Heart left ventricle (tissue), 16 donors: ENCODE results near the gene RIC3. TPM values are rescaled to one million over a fixed set of nuclear protein-coding genes. Genes with fewer than 3 reads are reported as not detected.
A peak's percentile ranks its signal among the peaks of the same experiment; 100 is the strongest.
"Not testable (repeated sequence)": the region's sequence is repeated elsewhere in the genome, so short reads cannot be mapped to it uniquely, and the experiment has no call there.

Source experiments
- ATAC-seq, 4 donors: fragments of 200-7000 bp; cut with Tn5 transposase; one replicate each; pipeline ENCODE4 v1.9.1; 2020 to 2022; ENCODE audit warnings: moderate library complexity in 4 of 4, mild to moderate bottlenecking in 3 of 4, moderate number of reproducible peaks in 1 of 4
- DNase-seq, 5 donors: peaks; one replicate each; pipeline ENCODE4 v3.0.0-alpha.2; 2020
- H3K27ac ChIP-seq, 12 donors: fragments of 200-600 bp; sonication (generic) in 4 of 12; one replicate each; pipeline versions ENCODE4 v1.5.0 to v1.8.0; 2016 to 2022; ENCODE audit warnings: mild to moderate bottlenecking in 2 of 12
- H3K27me3 ChIP-seq, 9 donors: fragments of 200-600 bp; sonication (generic) in 2 of 9; one replicate each; pipeline versions ENCODE4 v1.5.1 to v1.8.0; 2016 to 2022; ENCODE audit warnings: mild to moderate bottlenecking in 3 of 9
- H3K36me3 ChIP-seq, 9 donors: fragments of 200-600 bp; sonication (generic) in 2 of 9; one replicate each; pipeline versions ENCODE4 v1.5.0 to v1.8.0; 2018 to 2022; ENCODE audit warnings: mild to moderate bottlenecking in 2 of 9
- H3K4me1 ChIP-seq, 12 donors: fragments of 200-600 bp; sonication (generic) in 4 of 12; one replicate each; pipeline versions ENCODE4 v1.5.0 to v1.8.0; 2016 to 2022; ENCODE audit warnings: mild to moderate bottlenecking in 3 of 12
- H3K4me3 ChIP-seq, 12 donors: fragments of 200-600 bp; sonication (generic) in 4 of 12; one replicate each; pipeline versions ENCODE4 v1.5.0 to v1.8.0; 2017 to 2022; ENCODE audit warnings: mild to moderate bottlenecking in 9 of 12, moderate library complexity in 4 of 12
- H3K9me3 ChIP-seq, 12 donors: fragments of 200-600 bp; sonication (generic) in 4 of 12; one replicate each; pipeline versions ENCODE4 v1.5.0 to v1.8.0; 2016 to 2022; ENCODE audit warnings: mild to moderate bottlenecking in 1 of 12
- CTCF ChIP-seq, 12 donors: fragments of 200-600 bp; sonication (generic) in 4 of 12; IDR thresholded peaks; one replicate each; pipeline versions ENCODE4 v1.5.0 to v1.8.0; 2018 to 2022; ENCODE audit warnings: antibody characterized with exemption in 12 of 12, mild to moderate bottlenecking in 5 of 12
- POLR2A ChIP-seq, 2 donors: fragments of 450-650 bp; IDR thresholded peaks; one replicate each; pipeline ENCODE4 v1.6.1; 2017; ENCODE audit warnings: antibody characterized with exemption in 2 of 2, mild to moderate bottlenecking in 2 of 2, moderate library complexity in 2 of 2
- WGBS, 4 donors: extraction: QIAGEN DNeasy Blood & Tissue Kit in 2 of 4; methylation state at CpG; one replicate each; pipeline versions ENCODE4 v1.1.5 to v1.1.7; 2013 to 2018; 5-methylcytosine and 5-hydroxymethylcytosine counted together
- intact Hi-C, 10 donors: fragments of 100-400 bp; cut with DNase I; formaldehyde crosslinking; loops; one replicate each; pipeline versions ENCODE4 v1.11.1 to v1.14.2; 2022
- polyA plus RNA-seq, 2 donors: library from polyadenylated mRNA; stranded (reverse); fragments of 200-250 nt; gene quantifications; one replicate each; pipeline ENCODE4 v1.2.3, GENCODE V29; 2013
- total RNA-seq, 9 donors: library from RNA; depleted of rRNA in 2 of 9; stranded (reverse); fragments of >200 nt in 2 of 9; fragmentation: NEBNext Ultra II Directional in 3 of 9; extraction: Animal tissue kit (Norgen Biotek cat#: 25700) in 3 of 9; gene quantifications; one replicate each; pipeline versions ENCODE4 v1.1.0 to v1.2.4, GENCODE V29; 2016 to 2023
- donor health status: ischemic (EF 13 %, LVEDD 7.1; RV severe dilation, severe dysfunction).
- donor health status: healthy with polysubstance abuse.
- donor health status: DM: no; HTN: yes; CAD: no.
- donor health status: DM: no; HTN: no; CAD: no.
- donor health status: ischemic (EF 25% LVEDD 6.9; RV normal size, moderate dysfunction).
- donor health status: ischemic (EF 25% LVEDD 5.7; RV mildly dilated, moderate dysfunction).
- donor health status: healthy.
- donor health status: DM: yes; HTN: yes; CAD: no.
- donor health status: ischemic (EF 35%, LVEDD 5.7; RV mildly dilated, moderate dysfunction).
- donor health status: nonischemic (EF 11% LVEDD 7.7; RV severe dilation, severe dysfunction).
- donor health status: DM: yes; HTN: yes; CAD: no.
- donor health status: PGD.
- donor health status: ischemic (EF 29% LVEDD 5.4; RV normal size, mild dysfunction).
- donor health status: nonischemic (EF 23%, LVEDD 6.1; RV moderate dilation, normal function).

RIC3 gene
- total and polyA plus RNA-seq, 11 donors = 3.1 to 16.3 (median 10.0) TPM

GRCh38 chr11:8178297-8178696, 9.5 kb upstream of the RIC3 start:
- no peaks in the 10 kb centered on the region for H3K4me1 ChIP-seq
- H3K27ac ChIP-seq = no peak overlapping the region
- 38 to 59% (median 51%) methylated on average over 1 of the region's 1 CpG for WGBS, 4 donors
- TF ChIP-seq CTCF (IDR thresholded peaks at IDR 0.05) = no peak
- no peak for TF ChIP-seq POLR2A (IDR thresholded peaks at IDR 0.05)
- no peak for ATAC-seq
- no peaks in the 10 kb centered on the region for H3K36me3 ChIP-seq
- H3K27me3 ChIP-seq = peaks cover 0 to 4% (median 0%) of the 10 kb centered on the region in 9 donors
- intact Hi-C loops = no loop called here
- DNase-seq = no peak
- H3K4me3 ChIP-seq = no peak overlapping the region
- H3K9me3 ChIP-seq = no peaks in the 10 kb centered on the region

- WGBS, 4 donors = 39 to 51% (median 42%) methylated on average over 5 of the region's 5 CpGs
- Histone ChIP-seq H3K27me3 (peaks cover 0 to 4% (median 0%) of the 10 kb centered on the region in 9 donors), H3K36me3 (no peaks in the 10 kb centered on the region), H3K4me3 (no peak overlapping the region), H3K4me1 (no peaks in the 10 kb centered on the region), H3K9me3 (no peaks in the 10 kb centered on the region), H3K27ac (no peak overlapping the region)
- TF ChIP-seq POLR2A (IDR thresholded peaks at IDR 0.05) (no peak), CTCF (IDR thresholded peaks at IDR 0.05) (no peak)
- DNase-seq (no peak), ATAC-seq (no peak)
- intact Hi-C loops = no loop called here
These were observed 8.3 kb upstream of the RIC3 start for GRCh38 chr11:8177136-8177535.

- WGBS, 4 donors = 41 to 47% (median 45%) methylated on average over 4 of the region's 4 CpGs
- DNase-seq (no peak), ATAC-seq (peak in 2 of 4 donors; percentile 26 to 29)
- H3K9me3 ChIP-seq = no peaks in the 10 kb centered on the region
- H3K4me1 ChIP-seq = peaks cover 0 to 17% (median 0%) of the 10 kb centered on the region in 12 donors
- intact Hi-C loops = no loop called here
- peaks cover 0 to 44% (median 13%) of the 10 kb centered on the region in 9 donors for H3K27me3 ChIP-seq
- peak overlapping the region in 10 of 12 donors; percentile 50 to 89 (median 66) for H3K4me3 ChIP-seq
- no peaks in the 10 kb centered on the region for H3K36me3 ChIP-seq
- no peak overlapping the region for H3K27ac ChIP-seq
- TF ChIP-seq CTCF (IDR thresholded peaks at IDR 0.05) (no peak), POLR2A (IDR thresholded peaks at IDR 0.05) (no peak)
These were observed 1.0 kb downstream of the RIC3 start for GRCh38 chr11:8167796-8168195.

- DNase-seq = no peak
- Histone ChIP-seq H3K27ac (no peak overlapping the region), H3K36me3 (no peaks in the 10 kb centered on the region), H3K9me3 (no peaks in the 10 kb centered on the region), H3K4me1 (peaks cover 0 to 17% (median 0%) of the 10 kb centered on the region in 12 donors), H3K27me3 (peaks cover 0 to 27% (median 10%) of the 10 kb centered on the region in 9 donors), H3K4me3 (no peak overlapping the region)
- intact Hi-C loops = no loop called here
- ATAC-seq = no peak
- TF ChIP-seq CTCF (IDR thresholded peaks at IDR 0.05) (no peak), POLR2A (IDR thresholded peaks at IDR 0.05) (no peak)
These were observed 4.1 kb downstream of the RIC3 start for GRCh38 chr11:8164746-8165145.

- not testable (repeated sequence) for DNase-seq
These were observed 7.1 kb downstream of the RIC3 start for GRCh38 chr11:8161627-8162304.

More at GRCh38 chr11:8161627-8162304, 7.1 kb downstream of the RIC3 start:
- peak overlapping the region in 1 of 12 donors; percentile 7 for H3K4me3 ChIP-seq
- H3K36me3 ChIP-seq, H3K27me3 ChIP-seq, H3K27ac ChIP-seq, intact Hi-C loops, H3K9me3 ChIP-seq: not testable (repeated sequence)
- H3K4me1 ChIP-seq = peaks cover 0 to 10% (median 0%) of the 10 kb centered on the region in 12 donors
- peak in 1 of 4 donors; percentile 46 for ATAC-seq
- 40 to 52% (median 50%) methylated on average over 11 to 12 of the region's 13 CpGs for WGBS, 4 donors
